Activated naive CD4-positive, alpha-beta T cell treated with Interleukin-2 at 50 U/mL for 16 hours (primary cell): ENCODE data around the gene MAST4.
A peak's percentile ranks its signal among the peaks of the same experiment; 100 is the strongest.

Experiments used
- DNase-seq: peaks from one replicate; pipeline ENCODE4 v3.0.0-alpha.2; 2020

MAST4 gene

DNA sequence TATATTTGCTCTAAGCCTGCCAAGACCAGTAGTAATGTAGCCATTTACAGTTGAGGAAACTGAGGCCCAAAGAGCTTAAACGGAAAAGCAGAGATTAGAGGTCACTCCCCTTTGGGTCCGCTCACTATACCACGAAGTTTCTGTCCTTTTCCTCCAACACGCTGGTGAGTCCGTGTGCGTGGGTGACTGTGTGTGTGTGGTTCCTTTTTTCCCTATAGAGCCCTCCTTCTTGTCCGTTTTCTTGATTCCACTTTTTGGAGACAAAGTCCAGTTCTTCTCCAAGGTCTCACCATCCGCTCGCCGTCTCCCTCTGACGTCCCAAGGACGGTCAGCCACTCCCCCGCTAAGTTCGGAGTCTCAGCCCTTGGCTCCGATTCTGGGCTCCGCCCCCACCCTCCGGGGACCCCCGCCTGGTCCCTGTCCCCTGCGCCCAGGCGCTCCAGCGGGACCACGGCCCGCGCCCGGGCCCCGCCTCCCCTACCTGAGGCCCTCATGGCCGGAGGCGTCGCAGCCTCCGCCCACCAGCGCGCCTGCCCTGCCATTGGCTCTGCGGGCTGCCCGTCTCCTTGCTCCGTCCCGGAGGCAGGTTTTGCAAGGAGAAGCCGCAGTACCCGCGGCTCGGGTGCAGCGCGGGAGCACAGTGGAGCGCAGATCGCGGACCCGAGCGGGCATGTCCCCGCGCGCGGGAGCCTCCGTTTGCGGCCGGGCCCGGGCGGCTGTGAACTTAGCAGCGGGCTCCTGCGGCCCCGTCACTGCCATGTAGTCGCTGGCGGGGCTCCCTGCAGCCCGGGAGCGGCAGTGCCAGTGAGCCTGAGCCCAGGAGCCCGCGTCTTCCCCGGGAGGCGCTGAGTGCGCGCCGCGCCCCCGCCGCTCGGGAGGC lies at the start of gene MAST4:
Gene MAST4, plus strand, starts transcription at position 638 of the 880 bp plus-strand sequence. CDS start 263 bp downstream, outside the sequence.
- peak; percentile 48 for DNase-seq

DNA sequence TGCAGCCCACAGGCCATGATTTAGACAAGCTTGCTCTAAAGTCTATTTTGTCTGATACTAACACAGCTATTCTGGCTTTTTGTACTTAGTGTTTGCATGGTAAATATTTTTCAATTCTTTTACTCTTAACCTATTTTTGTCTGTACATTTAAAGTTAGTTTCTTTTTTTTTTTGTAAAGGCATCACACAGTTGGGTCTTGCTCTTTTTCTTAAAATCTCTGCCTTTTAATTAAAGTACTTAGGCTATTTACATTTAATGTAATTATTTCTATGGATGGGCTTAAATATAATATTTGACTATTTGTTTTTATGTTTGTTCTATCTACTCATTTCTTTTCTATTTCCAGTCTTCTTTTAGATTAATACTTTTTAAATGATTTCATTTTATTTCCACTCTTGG lies 49.7 kb upstream of the MAST4 start:
- DNase-seq, result no peak

DNA sequence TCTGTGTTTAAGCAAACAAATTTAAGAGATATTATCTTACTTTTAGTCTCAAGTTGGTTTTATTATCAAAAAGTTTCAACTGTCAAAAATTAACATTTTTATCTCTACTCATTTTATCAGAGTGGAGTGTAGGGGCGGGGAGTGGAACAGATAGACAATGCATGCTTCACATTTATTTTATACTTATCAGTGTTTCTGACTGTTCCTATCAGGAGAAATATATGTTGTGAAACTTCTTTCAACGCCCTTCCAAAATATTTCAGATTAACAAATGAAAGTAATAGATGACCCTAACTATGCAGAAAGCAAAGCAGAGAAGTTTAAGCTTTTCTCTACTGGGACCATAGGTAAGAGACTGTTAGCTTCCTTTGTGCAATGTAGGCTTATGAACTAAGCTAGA lies 44.9 kb upstream of the MAST4 start:
- no peak for DNase-seq

DNA sequence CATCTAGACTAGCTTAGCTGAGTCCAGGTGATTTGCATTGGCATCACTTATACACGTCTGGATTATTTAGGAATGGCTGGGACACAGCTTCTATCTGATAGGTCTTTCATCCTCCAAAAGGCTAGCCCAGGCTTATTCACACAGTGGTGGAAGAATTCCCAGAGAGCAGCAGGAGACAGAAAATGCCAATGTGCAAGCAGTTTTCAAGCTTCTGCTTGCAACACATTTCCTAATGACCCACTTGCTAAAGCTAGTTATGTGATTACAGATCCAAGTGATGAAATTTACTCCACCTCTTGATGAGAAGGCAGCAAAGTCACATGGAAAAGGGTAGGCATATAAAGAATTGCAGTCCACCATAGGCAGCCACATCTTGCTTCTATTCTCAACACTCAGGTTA lies 44.2 kb upstream of the MAST4 start:
- DNase-seq, result no peak

DNA sequence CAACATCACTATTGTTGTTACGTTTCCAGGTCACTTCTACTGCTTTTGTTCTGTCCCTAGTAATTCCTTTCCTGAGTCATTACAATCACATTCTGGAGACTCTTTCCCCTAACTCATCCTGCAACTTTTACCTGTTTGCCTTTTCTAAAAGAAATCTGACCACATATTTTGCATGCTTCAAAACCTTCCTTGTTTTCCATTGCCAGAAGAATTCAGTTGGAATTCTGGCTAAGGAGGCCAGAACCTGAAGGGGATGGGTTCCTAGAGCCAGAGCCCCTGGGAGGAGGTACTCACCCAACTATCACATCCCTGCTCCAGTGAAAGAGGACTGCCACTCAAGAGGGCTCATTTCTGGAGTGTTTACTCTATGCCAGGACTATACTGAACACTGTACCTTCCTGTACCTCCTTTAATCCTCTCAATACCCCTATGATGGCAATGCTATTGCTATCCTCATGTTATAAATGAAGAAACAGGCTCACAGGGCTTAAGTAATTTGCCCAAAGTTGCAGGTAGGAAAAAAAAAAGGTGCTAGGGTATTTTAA lies 42.8 kb upstream of the MAST4 start:
- DNase-seq, result no peak

DNA sequence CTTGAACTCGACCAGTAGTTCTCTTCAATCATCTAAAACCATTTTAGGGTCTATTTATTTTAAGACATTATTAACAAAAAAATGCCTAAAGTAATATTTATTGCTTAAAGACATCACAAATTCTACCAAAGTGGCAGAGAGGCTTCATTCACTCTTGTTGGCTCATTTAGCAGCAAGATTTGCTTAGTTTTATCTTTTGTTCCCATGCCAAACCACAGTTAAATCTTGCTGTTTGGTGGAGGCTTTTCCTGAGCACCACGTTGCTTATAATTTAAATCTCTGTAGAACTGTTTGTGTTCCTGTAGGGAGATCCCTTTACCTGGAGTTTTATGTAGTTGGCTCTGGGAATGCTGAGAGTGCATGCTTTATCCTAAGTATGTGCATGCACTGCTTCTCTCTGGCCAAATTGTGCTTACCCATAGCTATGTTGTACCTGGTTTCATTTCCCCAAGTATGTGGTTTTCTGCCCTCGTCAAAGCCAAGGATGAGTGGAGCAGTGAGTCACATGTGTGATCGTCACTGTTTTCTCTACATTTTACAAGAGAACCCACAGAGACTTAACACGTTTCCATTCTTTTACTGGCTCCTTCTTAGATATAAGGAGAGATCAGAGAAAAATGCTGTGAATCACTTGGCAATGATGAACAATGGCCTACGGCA lies 42.1 kb upstream of the MAST4 start:
- peak; percentile 3 for DNase-seq

DNA sequence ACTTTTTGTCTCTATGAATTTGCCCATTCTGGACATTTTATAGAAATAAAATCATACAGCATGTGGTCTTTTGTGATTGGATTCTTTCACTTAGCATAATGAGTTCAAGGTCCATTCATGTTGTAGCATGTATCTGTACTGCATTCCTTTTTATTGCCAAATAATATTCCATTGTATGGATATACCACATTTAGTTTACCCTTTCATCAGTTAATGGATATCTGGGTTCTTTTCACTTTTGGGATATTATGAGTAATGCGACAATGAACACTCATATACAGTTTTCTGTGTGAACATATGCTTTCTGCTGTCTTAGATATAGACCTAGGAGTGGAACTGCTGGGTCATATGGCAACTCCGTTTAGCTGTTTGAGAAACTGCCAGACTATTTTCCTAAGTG lies 41.3 kb upstream of the MAST4 start:
- DNase-seq, result no peak

DNA sequence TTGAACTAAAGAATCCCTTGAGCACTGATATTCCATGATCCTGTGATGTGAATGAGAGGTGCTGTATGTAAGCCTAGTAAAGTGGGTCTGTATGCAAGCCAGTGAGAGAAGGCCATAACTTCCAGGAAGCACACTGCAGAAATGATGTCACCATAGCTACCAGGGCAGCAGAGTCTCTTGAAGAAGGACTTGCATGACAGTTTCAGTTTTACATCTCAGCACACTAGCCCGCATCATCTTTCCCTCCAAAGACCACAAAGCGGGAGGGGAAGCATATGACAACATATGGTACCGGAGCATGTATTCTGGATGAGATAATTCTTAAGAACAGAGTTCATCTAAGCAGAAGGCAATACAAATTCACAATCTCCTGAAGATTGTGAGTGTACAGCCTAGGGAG lies 37.6 kb upstream of the MAST4 start:
- DNase-seq, result no peak

DNA sequence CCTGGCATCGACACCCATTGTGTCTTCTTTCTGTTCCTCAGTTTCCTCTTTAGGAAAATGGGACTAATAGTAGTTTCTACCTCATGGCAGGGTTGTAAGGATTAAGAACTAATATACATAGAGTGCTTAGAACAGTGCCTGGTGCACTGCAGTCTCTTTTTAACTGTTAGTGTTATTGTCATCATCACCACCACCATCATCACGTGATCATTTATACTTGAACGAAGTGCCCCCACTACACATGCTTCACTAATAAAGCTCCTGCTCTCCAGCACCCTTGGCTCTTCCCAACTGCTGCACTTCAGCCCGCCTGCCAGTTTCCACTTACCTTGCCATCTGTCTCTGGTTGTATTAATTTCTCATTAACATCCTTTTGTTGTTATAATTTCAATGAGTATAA lies 35.8 kb upstream of the MAST4 start:
- DNase-seq, result no peak

DNA sequence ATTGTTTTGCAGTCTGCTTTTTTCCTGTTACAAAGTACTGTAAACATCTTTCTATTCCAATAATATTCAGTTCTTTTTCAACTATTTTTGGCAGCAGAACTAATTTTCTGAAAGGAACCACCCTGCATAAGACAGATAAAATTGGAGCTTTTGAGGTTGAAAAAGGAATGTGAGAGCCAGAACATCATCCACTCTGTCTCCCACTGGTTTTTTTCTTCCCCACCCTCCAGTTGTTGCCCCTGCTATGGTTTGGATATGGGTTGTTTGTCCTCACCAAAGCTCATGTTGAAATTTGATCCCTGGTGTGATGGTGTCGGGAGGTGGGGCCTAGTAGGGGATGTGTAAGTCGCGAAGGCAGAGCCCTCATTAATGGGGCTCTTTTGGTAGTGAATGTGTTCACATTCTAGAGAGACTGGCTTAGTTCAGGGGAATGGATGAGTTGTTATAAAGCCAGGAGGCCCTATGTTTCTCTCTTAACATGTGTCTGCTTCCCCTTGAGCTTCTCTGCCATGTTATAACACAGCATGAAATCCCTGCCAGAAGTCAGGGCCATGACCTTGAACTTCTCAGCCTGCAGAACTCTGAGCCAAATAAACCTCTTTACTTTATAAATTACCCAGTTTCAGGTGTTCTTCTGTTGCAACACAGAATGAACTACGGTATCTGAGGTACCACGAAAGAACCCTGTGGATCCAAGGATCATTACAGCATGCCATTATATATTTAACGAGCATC lies 34.8 kb upstream of the MAST4 start:
- DNase-seq, result no peak

DNA sequence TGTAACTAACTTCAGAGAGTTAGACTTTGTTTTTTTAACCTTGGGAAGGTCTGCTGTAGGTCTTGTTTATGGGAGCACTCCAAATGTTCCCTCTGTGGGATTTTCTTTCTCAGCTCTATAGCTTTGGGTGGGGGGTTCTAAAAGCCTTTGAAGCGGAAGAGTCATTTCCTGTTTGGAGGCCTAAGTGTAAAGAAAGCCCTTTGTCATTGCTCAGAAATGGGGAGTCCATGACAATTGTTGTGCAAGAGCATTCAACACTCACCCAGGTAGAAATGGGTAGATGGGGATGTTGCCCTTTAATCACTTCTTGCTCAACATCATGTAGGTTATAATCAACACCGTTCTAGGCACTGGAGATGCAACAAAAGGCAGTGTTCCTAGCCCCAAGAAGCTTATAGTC lies 30.3 kb upstream of the MAST4 start:
- no peak for DNase-seq

DNA sequence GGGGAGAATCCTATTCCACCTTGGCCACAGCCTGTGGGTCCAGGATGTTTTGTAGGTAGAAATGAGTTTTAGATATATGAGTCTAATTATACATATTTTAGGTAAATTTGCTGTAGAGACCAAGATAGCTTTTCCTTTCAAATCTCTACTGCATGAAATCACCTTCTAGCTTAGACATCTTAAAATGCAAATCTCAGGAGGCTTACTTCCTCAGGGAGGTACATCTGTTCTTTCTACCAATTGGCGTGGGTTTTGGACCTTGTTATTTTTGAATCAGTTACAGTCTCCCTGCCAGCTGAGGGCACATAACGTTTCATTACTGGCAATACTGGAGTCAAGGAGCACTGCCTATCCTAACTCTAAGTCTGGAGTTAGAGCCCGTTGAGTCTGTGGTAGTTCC lies 28.7 kb upstream of the MAST4 start:
- DNase-seq, result no peak

DNA sequence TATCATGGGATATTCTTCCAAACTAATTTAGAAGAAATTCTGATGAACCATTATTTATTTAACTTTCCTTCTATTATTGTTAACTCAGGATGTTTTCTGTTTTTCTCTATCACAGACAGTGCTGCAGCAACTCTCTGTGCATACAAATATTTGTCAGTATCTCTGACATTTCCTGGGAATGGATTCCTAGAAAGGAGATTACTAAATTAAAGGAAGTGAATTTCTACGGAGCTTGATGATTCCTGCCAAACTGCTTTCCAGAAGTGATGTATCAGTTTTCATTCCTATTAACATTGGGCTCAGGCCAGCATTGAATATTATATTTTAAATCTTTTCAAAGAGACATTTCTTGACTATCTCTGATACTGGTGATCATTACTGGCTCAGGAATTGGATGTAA lies 26.0 kb upstream of the MAST4 start:
- DNase-seq, result no peak

DNA sequence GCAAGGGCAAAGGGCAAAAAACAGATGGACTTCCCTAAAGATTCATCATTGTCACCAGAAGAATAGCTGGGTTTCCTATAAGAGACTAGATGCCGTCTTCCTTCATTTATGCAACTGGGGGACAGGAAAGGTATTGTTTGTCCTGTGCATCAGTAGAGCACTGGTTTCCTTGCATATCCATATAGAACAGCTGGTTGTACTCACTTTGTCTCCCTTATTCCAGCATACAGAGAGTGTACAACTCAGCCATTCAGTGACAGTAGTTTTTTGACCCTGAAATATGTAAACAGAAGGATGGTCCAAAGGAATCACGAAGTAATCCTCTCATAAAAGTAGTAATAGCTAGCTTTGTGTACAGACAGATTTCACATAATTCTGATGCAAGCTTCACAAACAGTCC lies 22.5 kb upstream of the MAST4 start:
- no peak for DNase-seq

DNA sequence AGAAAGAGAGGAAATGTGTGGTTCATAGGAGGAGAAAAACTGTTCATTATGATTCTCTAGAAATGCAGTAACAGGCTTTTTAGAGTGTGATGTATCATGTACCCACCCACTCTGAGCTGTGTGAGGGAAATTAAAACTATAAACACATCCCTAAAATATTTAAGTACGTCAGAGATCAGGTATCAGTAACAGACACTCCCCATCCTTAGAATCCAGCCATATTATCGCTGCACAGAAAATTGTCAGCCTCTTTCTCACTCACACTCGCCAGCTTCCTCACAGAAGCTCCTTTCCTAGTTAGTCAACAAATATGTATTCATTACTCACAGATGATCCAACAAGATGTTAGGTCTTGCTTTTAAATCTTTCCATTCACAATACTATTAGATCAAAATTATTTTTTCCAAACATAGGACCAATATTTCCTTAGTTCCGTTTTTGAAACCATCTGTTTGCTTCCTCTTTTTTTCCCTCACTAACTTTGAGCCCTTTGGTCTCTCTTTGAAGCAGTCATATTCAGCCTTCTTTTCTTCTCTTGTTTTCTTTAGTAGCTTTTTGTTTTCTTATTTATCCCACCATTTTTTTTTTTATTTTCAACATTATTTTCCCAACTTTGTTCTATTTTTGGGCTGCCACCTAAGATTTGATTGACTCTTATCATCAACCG lies 13.6 kb upstream of the MAST4 start:
- no peak for DNase-seq

DNA sequence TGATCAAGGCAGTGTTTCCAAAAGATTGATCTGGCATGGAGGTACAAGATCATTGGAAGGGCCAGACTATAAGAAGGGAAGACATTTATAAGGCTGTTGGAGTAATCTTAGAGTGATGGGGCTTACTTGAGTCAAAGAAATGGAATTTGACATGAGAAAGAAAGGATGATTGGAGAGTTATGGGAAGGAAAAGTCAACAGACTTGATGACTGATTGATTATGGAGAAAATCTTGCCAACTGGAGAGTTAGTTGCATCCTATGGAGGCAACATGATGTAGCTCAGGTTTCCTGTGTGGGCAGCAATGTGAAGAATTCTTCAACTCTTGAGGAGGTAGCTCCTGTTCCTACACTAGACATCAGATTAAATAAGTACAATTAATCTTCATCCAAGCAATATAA lies 10.9 kb upstream of the MAST4 start:
- DNase-seq, result no peak

DNA sequence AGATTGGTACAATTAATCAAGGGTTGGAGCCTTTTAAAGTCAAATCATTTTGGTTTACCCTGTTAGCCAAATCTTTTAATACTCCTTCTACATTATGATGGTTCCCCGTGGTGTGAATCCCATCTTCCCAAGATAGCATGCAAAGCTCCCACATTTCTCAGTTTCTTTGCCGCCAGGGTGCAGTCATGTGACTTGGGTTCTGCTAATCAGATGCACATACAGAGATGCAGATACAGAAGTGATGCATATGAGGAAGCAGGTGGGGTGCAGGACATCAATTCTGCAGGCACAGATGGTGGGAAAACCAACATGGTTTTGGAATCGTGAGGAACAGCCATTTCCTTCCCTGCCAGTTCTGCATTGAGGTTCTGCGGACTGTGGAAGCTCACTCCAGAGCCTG lies 8.4 kb upstream of the MAST4 start:
- no peak for DNase-seq

DNA sequence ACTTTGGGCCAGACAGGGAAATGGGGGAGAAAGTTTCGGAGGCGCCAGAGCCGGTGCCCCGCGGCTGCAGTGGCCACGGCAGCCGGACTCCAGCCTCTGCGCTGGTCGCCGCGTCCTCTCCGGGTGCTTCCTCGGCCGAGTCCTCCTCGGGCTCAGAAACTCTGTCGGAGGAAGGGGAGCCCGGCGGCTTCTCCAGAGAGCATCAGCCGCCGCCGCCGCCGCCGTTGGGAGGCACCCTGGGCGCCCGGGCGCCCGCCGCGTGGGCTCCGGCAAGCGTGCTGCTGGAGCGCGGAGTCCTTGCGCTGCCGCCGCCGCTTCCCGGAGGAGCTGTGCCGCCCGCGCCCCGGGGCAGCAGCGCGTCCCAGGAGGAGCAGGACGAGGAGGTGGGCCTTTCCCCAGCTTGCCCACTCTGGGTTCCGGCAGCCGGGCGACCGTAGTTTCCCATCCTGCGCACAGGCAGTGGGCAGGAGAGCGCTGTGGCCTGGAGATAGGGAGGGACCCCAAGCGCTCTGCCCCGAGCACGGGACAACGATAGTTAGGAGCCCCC lies 516 bp downstream of the MAST4 start:
- no peak for DNase-seq

DNA sequence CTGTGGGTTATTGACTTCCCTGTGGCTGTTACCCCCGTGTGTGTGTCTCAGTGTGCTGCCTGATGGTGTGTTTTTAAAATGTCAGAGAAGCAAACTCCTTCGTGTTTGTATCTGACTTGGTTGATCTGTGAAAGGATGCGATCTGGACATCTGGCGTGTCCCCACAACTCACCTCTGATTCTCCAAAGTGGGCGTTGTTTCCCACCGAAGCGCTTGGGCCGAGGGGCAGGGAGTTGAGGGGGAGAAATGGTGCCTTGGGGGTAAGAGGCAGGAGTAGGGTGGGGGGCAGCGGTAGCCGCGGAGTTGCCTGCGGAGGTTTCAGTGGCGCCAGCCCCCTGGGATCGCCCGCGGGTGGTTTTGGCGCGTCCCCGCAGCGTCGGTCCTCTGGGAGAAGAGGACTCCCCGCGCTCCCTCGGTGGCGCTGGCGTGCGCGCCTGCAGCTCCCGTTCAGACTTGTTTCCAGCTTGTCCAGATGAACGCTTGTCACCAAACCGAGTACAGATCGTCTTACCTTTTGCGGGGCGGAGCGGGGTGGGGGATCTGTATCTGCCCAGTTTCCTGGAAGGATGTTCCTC lies 1.1 kb downstream of the MAST4 start:
- DNase-seq, result no peak

DNA sequence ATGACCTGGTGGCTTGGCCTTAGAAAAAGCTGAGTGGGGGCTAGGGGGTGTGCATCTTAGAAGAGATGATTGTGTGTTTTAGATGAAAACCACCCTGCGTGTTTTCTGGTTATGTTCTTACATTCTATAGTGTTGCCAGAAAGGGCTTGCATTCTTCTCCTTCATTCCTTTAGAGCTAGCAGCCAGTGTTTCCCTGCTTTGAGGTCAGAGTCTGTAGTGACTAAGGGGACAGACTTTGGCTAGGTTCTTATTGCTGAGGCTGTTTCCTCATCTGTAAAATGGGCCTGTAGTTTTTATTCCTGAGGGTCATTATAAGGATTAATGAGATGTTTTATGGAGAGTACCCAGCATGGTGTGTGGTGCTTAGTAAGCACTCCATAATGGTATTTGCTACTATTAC lies 6.4 kb downstream of the MAST4 start:
- DNase-seq, result no peak

DNA sequence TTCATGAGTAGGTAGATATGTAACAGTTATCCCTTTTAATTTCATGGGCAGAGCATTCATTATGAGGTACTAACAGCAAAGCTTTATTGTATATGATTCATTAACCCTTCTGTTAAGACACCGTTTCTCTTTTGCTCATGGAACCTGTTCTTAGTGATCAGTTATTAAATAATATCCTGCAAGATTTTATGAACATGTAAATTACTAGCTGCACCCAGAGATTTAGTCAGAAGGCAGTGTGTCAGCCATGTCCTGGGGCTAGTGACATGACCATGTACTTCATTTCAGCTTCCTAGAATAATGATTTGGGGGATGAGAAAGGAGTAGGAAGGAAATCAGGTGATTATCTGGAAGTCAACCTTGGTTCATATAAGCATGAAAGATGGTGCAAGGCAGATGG lies 7.0 kb downstream of the MAST4 start:
- no peak for DNase-seq

DNA sequence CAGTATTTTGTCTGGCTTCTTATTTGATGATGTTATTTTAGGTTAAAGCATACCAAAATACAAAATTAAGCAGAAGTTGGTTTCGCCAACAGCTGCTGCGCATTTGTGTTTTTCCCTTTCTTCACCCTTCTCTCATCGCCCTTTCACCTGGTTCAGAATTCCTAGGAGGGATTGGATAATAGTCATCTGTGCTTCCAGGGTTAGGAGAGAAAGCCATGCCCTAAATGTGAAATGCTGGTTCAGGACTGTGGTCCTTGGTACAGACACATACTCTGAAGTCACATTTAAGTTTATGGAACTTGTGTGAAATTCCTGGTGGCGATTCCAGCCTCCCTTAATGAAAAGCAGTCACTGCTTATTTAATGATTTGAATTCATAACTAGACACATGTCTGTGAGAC lies 7.7 kb downstream of the MAST4 start:
- DNase-seq, result no peak
